Fibroblast of the conjunctiva (primary cell): ENCODE results near the gene SFXN5.

Experiments used
- DNase-seq: peaks from one replicate; pipeline ENCODE4 v3.0.0-alpha.2; 2010; ENCODE audit warnings: low read depth

The SFXN5 gene

GRCh38 chr2:72940361-72940760, 131.2 kb downstream of the SFXN5 start:
- no peak for DNase-seq

GRCh38 chr2:72938455-72938854, 133.1 kb downstream of the SFXN5 start:
- DNase-seq = no peak

GRCh38 chr2:72937356-72937669, 134.2 kb downstream of the SFXN5 start:
- DNase-seq = no peak

DNA sequence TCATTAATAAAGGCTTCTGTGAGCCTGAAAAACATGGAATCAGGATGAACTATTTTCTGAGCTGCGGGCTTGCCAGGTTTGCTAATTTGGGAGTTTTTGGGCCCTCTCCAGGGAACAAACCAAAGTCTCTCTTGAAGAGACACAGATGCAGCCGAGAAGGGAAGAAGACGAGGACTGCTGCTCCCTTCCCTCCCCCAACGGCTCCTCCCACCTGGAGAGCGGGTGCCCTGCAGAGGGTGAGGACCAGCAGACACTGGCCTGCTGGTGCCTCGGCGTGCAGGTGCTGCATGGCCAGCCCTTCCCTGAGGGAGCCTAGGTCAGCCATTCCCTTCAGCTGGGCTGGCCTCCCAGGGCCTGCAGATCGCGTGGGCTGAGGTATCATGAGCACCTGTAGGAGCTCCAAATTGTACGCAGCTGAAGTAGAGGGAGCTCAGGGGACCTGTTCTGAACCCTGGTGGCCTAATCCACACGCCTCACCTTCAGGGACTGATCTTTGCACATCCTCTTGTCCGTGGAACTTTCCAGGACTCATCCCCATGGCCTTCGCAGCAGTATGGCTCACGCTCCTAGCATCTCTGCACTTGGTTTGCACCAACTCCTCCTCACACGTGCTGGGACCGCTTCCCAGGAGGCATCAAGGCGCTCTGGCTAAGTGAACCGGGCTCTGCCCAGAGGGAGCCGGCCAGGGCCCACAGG, 134.7 kb downstream of the SFXN5 start:
- no peak for DNase-seq

DNA sequence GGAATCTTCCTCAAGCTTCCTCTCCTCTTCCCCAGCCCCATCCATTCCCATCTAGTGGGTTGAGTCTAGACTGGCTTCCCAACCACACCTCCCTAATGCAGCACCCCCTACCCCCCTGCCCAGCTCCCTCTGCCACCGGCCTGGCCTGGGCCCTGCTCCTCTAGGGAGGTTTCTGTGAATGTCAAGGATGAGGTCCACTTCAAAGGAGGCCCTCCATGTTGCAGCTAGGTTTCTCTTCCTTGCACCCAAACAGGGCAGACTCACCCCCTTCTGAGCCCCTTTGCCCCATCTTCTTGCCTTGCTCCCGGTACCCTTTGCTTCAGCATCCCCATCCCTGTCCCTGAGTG, 135.9 kb downstream of the SFXN5 start:
- no peak for DNase-seq

DNA sequence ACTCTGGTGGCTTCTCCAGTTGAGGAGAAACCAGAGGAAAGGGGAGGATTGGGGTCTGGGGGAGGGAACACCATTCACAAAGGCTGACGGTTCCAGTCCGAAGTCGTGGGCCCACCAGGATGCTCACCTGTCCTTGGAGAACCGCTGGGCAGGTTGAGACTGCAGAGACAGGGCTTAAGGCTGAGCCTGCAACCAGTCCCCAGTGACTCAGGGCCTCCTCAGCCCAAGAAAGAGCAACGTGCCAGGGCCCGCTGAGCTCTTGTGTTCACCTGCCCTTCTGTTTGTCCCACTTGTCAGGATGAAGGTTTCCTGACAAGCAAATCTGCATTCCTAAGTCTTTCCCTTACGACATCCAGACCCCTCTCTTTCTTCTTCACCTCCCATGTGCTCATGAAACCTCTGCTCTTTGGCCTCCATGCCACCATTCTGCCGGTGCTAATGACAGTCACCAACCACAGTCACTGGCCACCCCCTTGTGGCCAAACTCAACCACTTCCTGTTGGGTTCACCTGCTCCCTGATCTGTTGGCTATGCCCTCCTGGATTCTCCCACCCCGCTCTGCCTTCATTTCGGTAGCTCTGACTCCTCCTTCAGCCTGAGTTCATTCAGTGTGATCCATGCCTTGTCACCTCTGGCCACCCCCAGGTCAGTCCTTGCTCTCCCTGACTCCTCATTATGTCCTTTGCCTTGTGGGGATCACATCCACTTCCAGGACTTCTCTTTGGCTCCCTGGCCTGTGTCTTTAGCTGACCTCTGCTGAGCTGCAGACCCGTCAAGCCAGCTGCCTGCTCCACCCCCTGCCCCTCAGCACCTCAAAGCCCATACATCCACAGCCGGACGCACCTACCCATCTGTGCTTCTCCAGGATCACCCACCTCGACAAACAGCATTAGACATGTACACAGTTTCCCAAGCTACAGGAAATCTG, 136.6 kb downstream of the SFXN5 start:
- no peak for DNase-seq

- DNase-seq = no peak
Measured at GRCh38 chr2:72933646-72934151, 137.8 kb downstream of the SFXN5 start.

DNA sequence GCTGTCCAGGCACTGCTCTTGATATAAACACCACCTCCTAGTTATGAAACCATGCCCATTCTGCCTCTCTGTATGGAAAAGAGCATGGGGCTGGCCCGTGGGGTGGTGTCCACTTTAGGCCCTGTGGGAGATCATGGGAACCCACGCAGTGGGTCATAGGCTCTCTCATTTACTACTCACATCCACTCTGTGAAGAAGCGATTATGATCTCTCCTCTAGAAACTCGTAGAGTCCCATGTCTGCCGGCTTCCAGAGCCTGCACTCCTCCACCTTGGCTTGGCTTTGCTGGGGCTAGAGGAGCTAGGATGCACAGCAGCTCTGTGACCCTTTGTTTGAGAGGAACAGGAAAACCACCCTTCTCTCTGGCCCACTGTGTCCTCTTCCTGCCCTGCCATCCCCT, 138.3 kb downstream of the SFXN5 start:
- no peak for DNase-seq

GRCh38 chr2:72932805-72933204, 138.7 kb downstream of the SFXN5 start:
- DNase-seq = no peak

DNA sequence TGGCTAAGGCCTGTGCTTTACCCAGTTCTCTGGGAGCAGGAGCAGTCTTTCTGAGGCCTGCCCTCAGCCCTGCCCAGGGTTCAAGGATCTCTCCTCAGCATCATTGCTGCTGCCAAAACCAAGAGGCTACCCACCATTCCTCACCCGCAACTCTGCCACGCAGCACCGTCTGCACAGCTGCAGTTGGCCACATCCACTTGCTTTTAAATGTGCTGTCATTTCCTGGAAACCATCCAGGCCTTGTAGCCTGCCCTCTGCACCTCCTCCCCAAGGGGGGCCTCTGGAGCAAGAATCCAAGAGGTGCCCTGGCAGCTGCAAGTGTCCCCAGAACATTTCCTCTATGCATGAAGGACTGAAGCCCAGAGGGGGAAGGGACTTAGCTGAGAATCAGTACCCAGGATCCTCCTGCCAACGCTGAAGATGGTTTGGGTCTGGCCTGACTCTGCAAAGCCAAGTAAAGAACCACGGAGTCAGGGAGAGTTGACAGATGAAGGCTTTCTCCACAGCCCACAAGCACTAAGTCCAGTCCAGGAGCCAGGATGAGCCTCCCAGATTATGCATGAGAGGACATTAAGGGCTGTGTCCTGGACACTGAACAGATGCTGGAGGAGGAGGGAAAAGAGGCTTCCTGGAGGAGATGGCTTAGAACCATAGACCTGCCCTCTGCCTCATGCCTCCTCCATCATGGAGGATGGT, 139.3 kb downstream of the SFXN5 start:
- no peak for DNase-seq

GRCh38 chr2:72931280-72931910, 140.1 kb downstream of the SFXN5 start:
- no peak for DNase-seq

DNA sequence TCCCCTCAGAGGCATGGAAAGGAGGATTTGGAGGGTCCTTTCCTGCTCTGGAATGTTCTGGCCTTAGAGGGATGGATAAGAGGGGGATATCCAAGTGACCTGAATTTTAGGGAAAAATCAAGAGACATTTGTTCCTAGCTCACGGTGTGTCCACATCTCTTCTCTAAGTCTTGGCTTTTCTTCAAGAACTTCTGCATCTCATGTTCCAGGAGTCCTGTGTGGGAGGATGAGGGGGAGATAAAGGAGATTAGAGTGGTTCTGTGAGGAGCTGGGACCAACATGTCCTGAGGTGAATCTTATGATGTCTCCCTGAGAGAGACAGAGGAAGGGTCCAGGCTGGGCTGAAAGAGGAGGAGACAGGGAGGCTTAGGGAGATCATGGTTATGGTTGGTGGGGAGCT, 142.5 kb downstream of the SFXN5 start:
- DNase-seq = no peak

DNA sequence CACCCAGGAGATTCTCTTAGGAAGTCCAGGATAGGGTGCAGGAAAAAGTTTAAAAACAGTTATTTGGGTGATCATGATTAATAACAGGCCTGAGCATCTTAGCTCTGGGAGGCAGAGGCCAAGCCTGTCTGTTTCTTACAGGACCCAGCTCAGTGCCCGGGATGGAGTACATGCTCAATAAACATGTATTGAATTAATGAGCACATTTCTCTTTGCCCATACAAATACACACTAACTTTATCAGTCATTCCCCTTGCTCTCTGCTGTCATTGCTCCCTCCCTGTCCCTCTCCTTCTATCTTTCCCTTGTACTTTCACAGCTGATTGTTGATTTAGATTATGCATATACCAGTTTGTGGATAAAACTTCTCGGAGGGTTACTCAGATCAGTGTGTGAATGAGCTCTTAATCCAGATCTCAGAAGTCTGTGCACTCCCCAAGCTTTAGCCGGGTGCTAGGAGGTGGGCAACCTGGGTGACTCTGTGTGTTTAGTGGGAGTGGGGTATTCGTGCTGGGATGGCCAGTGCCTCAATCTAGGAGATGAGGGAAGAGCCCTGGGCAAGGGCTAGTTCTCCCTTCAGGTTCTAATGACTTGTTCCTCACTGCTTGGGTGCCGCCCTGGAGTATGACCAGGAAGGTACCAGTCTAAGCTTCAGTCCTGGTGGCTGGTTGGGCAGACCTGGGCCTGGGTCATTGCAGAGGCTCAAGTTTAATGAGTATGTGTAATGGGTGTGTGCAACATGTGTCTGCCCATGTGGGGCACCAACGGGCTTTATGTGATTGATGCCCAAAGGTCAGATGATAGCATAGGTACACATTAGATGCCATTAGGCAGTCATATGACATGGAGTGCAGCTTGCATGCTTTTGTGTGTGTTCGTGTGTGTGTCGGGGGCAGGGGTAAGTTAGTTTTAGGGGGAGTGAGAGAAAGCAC, 143.6 kb downstream of the SFXN5 start:
- no peak for DNase-seq

DNA sequence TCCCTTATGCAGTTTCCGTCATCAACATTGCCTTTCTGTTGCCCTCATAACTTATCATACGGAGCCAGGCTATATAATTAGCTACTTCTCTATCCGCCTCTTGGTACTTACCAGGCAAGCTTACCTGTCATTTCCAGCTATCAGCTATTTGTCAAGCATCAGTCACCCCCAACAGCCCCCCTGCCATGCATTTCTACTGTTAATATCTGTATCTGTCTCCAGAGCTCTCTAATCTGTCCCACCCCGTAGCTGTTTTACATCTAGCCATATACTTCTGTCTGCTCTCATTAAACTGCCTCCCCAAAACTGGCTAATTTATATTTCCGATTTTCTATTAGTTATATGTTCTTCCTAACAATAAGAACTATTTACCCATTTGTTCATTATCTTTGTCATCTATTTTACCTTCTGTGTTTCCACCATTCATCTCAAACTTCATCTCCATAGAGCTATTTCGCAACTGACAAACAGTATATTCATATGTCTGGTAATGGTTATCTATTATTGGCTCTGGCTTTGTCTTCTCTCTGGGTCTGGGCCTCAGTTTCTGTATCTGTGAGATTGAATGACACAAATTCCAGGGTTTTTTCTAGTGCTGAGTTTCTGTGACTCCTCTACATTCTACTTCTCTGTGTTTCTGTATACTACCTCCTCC, 144.6 kb downstream of the SFXN5 start:
- no peak for DNase-seq

DNA sequence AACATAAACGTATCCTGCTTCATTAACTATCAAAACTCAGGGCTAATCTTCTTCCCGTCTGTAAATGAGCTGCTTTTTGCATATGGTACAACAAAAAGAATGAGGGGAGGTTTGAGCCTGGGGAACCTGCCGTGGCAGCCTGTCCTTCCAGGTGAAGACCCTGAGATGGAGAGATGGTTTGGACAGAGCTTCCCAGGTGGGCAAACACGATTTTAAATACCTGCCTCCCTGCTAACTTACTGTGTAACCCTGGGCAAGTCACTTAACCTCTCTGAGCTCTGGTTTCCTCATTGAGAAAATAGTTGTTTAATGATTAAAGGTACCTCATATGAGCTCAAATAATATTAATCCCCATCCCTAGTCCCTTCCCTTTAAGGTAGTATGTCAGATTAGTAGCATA, 145.1 kb downstream of the SFXN5 start:
- DNase-seq = no peak

GRCh38 chr2:72925328-72925943, 146.1 kb downstream of the SFXN5 start:
- no peak for DNase-seq

DNA sequence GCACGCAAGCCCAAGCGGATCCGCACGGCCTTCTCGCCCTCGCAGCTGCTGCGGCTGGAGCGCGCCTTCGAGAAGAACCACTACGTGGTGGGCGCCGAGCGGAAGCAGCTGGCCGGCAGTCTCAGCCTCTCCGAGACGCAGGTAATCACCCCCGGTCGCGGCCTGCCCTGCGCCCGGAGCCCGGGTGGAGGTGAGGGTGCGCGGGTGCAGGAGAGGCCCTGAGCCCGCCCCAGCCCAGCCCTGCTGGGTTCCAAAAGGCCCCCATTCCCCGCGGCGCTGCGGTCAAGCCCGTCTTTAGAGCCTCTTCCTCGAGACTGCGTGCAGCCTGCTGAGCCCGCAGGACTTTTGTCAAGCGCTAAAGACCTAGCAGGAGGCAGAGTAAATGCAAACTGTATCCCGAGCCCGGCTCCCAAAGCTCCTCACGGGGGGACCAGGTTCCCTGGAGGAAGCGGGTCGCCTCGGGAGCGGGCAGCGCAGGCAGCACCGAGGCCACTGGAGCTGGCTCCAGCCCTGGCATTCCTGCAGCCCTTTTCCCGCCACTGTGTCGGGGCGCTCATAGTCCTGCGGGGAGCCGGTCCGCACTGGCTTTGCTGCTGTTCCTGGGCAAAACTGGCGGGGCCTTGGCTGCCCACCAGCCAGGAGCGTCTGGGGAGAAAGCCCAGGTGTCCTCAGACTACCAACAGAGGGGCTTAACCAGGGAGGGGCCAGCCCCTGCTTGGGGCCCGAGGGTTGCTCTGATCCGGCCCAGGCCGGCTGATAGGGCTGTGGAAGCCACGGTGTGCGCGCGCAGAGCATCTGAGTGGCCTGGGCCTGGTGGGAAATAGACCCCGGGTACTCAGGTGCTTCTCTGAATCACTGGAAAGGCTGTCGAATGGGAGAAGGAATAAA, 146.9 kb downstream of the SFXN5 start:
- DNase-seq = no peak

DNA sequence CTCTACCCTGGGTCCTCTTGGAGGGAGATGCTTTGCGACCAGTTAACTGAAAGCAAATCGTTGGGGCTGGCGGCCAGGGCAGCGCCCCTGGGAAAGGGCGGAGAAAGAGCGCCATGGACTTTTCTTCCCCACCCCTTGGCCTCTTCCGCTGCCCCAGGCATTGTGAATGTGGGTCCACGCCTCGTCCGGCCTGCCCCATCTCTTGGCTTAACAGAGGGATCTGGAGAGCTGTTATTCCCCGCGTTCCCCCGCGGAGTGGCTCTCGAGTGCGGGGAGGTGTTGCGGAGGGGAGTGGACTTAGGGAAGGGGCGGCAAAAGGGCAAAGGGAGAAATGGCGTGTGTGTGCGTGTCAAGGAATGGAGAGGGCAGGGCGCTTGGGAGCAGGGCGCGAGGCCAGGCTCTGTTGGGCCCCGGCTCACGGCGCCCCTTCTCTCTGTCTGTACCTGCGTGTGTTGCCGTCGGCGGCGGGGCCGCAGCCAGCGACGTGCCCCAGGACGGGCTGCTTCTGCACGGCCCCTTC, 147.6 kb downstream of the SFXN5 start:
- DNase-seq = no peak

DNA sequence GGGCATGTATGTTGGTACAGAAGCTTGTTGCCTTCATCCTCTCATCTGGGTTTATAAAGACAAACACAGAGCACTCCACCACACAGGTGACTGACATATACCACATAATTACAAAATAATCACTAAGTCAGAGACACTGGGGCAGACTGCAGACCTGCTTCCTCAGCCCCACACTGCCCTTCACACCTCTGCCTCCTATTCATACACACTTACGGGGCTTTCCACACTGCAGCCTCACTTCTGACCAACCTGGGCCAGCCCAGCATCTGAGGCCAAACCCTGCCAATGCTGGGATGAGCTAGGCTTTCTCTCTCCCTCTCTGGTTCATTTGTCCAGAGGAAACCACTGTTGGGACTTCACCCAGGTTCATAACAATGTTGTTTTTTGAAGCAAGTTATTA, 149.7 kb downstream of the SFXN5 start:
- no peak for DNase-seq
